ENCODE measurements around the gene FAM168A. TPM values are rescaled to one million over a fixed set of nuclear protein-coding genes. Genes with fewer than 3 reads are reported as not detected.

The FAM168A gene
- total and polyA plus RNA-seq, 2 of the 8 experiments (the other 6 are each of a cell fraction or from before 2014, with no cell fraction given), result 17.1 to 21.6 TPM

DNA sequence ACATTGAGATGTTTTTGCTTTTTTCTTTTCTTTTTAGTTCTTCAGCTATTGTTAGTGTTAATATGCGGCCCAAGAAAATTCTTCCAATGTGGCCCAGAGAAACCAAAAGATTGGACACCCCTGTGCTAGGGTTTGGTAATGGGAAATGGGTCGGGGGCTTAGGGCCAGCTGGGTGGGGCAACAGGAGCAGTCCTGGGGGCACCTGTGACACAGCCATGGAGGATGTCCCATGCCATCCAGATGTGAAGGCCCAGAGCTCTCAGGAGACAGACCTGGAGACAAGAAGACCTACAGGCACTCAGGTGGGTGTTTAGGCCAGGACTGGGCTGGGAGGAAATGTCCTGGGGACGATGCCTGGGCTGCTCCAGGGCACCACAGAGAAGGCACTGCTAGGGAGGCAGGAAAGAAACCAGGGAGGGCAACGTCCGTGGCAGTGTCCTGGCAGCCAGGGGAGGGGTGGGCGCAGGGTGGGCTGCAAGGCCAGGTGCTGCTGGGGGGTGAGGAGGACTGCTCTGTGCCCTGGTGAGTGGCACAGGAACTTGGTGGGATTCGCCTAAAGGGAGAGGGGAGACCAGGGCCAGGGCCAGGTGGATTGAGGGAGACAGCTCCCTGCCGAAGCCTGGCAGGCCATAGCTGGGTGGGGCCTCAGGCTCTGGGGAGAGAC, 200.3 kb downstream of the FAM168A start:
- TF ChIP-seq SAP30 (IDR thresholded peaks at IDR 0.05; ENCODE audit: insufficient read depth, insufficient replicate concordance, low read length) (no peak), MAFK (IDR thresholded peaks at IDR 0.05; ENCODE audit: low read depth, low read length) (no peak), SP4 (IDR thresholded peaks at IDR 0.05; ENCODE audit: low read length) (no peak)
- TF ChIP-seq, protein P1, sequence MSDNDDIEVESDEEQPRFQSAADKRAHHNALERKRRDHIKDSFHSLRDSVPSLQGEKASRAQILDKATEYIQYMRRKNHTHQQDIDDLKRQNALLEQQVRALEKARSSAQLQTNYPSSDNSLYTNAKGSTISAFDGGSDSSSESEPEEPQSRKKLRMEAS (IDR thresholded peaks at IDR 0.05), result no peak
- peaks cover 3 to 4% of the 10 kb centered on the region in 2 experiments for H4K20me1 ChIP-seq (replicated peaks in 1 of 2; ENCODE audit: control insufficient read depth in 1 of 2, insufficient read depth in 2 of 2, low read length in 2 of 2)
- H3K4me2 ChIP-seq (ENCODE audit: insufficient read depth in 1 of 2, low read depth in 2 of 2, low read length in 2 of 2), result no peak overlapping the region
- H3K14ac ChIP-seq (ENCODE audit: insufficient read length), result no peak overlapping the region
- no peak overlapping the region for H3K18ac ChIP-seq (ENCODE audit: extremely low read depth, low read length)
- H4K91ac ChIP-seq (replicated peaks; ENCODE audit: insufficient read length, low read length), result no peak overlapping the region
- no peak overlapping the region for H2BK20ac ChIP-seq (ENCODE audit: low read length)
- no peaks in the 10 kb centered on the region for H3K27me3 ChIP-seq (replicated peaks in 1 of 4; ENCODE audit: control insufficient read depth in 3 of 4, extremely low read depth in 1 of 4, insufficient read depth in 3 of 4, low read length in 3 of 4)
- no peak overlapping the region for H2BK15ac ChIP-seq (ENCODE audit: low read length)
- no peaks in the 10 kb centered on the region for H3K23me2 ChIP-seq (ENCODE audit: low read depth, low read length)
- no peak overlapping the region for H4K8ac ChIP-seq (ENCODE audit: extremely low read depth, insufficient read depth, low read length)
- no peak overlapping the region for H2AK5ac ChIP-seq (ENCODE audit: low read depth, low read length)
- no peak overlapping the region for H3K4ac ChIP-seq (replicated peaks; ENCODE audit: insufficient read length, low read depth, low read length)
- H3K36me3 ChIP-seq (ENCODE audit: control insufficient read depth in 2 of 4, insufficient read depth in 4 of 4, low read length in 3 of 4), result no peaks in the 10 kb centered on the region
- no peak overlapping the region for H3K9ac ChIP-seq (replicated peaks in 1 of 4; ENCODE audit: extremely low read depth in 1 of 4, low read depth in 3 of 4, low read length in 3 of 4)
- ChIA-PET CTCF (ENCODE audit: partially characterized antibody) (interaction anchor here (1.0 to 59.1 kb wide), 11 partner anchors 9 to 267 kb away, joined by 3 to 1456 read pairs (median 6); no protein-coding TSS in a partner anchor), POLR2A (ENCODE audit: partially characterized antibody) (interaction anchor here (1.2 to 2.7 kb wide), 4 partner anchors 11 to 25 kb away, joined by 3 to 8 read pairs (median 4); no protein-coding TSS in a partner anchor)
- H3K27ac ChIP-seq (ENCODE audit: low read depth, low read length), result no peak overlapping the region
- no peak for FAIRE-seq
- no peak overlapping the region for H2BK5ac ChIP-seq (ENCODE audit: low read depth, low read length)
- DNase-seq (ENCODE audit: low read depth in 1 of 2, low spot score in 2 of 2), result no peak
- H2BK120ac ChIP-seq (replicated peaks; ENCODE audit: low read depth, low read length), result no peak overlapping the region
- no peak overlapping the region for H3K4me3 ChIP-seq (ENCODE audit: extremely low read depth in 1 of 4, insufficient read depth in 2 of 4, low read depth in 3 of 4, low read length in 4 of 4)
- H3K23ac ChIP-seq (ENCODE audit: insufficient read length), result no peak overlapping the region
- H3K79me2 ChIP-seq (ENCODE audit: control insufficient read depth in 1 of 2, insufficient read depth in 2 of 2, low read length in 2 of 2), result no peaks in the 10 kb centered on the region
- no peak overlapping the region for H2BK12ac ChIP-seq (ENCODE audit: low read depth, low read length)
- no peaks in the 10 kb centered on the region for H3K79me1 ChIP-seq (ENCODE audit: low read depth, low read length)
- no peak overlapping the region for H2AFZ ChIP-seq (ENCODE audit: low read length)
- no peak overlapping the region for H4K5ac ChIP-seq (ENCODE audit: insufficient read length, low read depth, low read length)
- 94% methylated on average over 7 of the region's 8 CpGs; no CpG with 5 or more reads in 1 of the 2 experiments for WGBS, 2 experiments (ENCODE audit: extremely low coverage in 1 of 2, insufficient coverage in 1 of 2, insufficient read length in 1 of 2, insufficient replicate concordance in 2 of 2, low coverage in 1 of 2, low lambda C conversion rate in 2 of 2, missing lambda C conversion rate in 1 of 2)
- H3K9me3 ChIP-seq (ENCODE audit: insufficient read depth in 2 of 2, low read depth in 1 of 2, low read length in 1 of 2), result no peaks in the 10 kb centered on the region
- H3K56ac ChIP-seq (replicated peaks; ENCODE audit: insufficient read length, low read depth, low read length), result no peak overlapping the region
- H3K4me1 ChIP-seq (replicated peaks in 1 of 4; ENCODE audit: control insufficient read depth in 3 of 4, insufficient read depth in 4 of 4, low read length in 3 of 4), result peaks cover 0 to 3% (median 2%) of the 10 kb centered on the region in 4 experiments; a peak in 5 of 7 replicates

All from H1 (cell line).